Tibial artery (tissue), 4 donors: ENCODE measurements around the gene NCBP1.

Source experiments
- DNase-seq, 2 donors: peaks; one replicate each; pipeline ENCODE4 v3.0.0-alpha.2; 2019
- H3K27ac ChIP-seq, 2 donors: fragments of 200-600 bp; sonication (generic) in 1 of 2; 1 replicate in 1 of 2; 2 replicates in 1 of 2; pipeline ENCODE4 v1.5.1; 2018 to 2019; ENCODE audit warnings: mild to moderate bottlenecking in 1 of 2
- H3K27me3 ChIP-seq, 2 donors: fragments of 200-600 bp; sonication (generic) in 1 of 2; one replicate each; pipeline versions ENCODE4 v1.5.1 to v1.6.0; 2016 to 2019
- H3K36me3 ChIP-seq, 3 donors: fragments of 200-600 bp; sonication (generic) in 2 of 3; one replicate each; pipeline ENCODE4 v1.5.1; 2016 to 2019; ENCODE audit warnings: mild to moderate bottlenecking in 2 of 3
- H3K4me1 ChIP-seq, 4 donors: fragments of 200-600 bp; sonication (generic) in 2 of 4; 1 replicate in 3 of 4; 2 replicates in 1 of 4; pipeline ENCODE4 v1.5.1; 2016 to 2019
- H3K4me3 ChIP-seq, 2 donors: fragments of 200-600 bp; sonication (generic) in 1 of 2; 1 replicate in 1 of 2; 2 replicates in 1 of 2; pipeline ENCODE4 v1.5.1; 2018 to 2019; ENCODE audit warnings: mild to moderate bottlenecking in 2 of 2
- H3K9me3 ChIP-seq, 3 donors: fragments of 200-600 bp; sonication (generic) in 1 of 3; one replicate each; pipeline ENCODE4 v1.5.1; 2016 to 2019
- CTCF ChIP-seq, 2 experiments: fragments of 200-600 bp in 1 of 2; fragments of 450-650 bp in 1 of 2; IDR thresholded peaks; one replicate each; pipeline ENCODE4 v1.5.1; 2017 to 2019; ENCODE audit warnings: antibody characterized with exemption in 2 of 2, mild to moderate bottlenecking in 1 of 2, moderate library complexity in 1 of 2
- intact Hi-C: fragments of 100-400 bp; cut with DNase I; formaldehyde crosslinking; loops from one replicate; pipeline ENCODE4 v1.15.0; 2023; ENCODE audit warnings: low total_unique reads

Gene NCBP1

GRCh38 chr9:97623946-97624345 lies 9.7 kb upstream of the NCBP1 start:
- Histone ChIP-seq H3K36me3 (peaks cover 18 to 48% (median 34%) of the 10 kb centered on the region in 3 donors), H3K4me3 (no peak overlapping the region), H3K27ac (no peak overlapping the region), H3K27me3 (no peaks in the 10 kb centered on the region), H3K4me1 (peaks cover 0 to 7% (median 3%) of the 10 kb centered on the region in 4 donors), H3K9me3 (no peaks in the 10 kb centered on the region)
- no peak for DNase-seq
- intact Hi-C loops, result no loop called here
- TF ChIP-seq CTCF (IDR thresholded peaks at IDR 0.05), result no peak

- Histone ChIP-seq H3K27me3 (no peaks in the 10 kb centered on the region), H3K9me3 (no peaks in the 10 kb centered on the region), H3K36me3 (peaks cover 18 to 38% (median 23%) of the 10 kb centered on the region in 3 donors), H3K27ac (no peak overlapping the region), H3K4me3 (no peak overlapping the region), H3K4me1 (peaks cover 0 to 7% (median 3%) of the 10 kb centered on the region in 4 donors)
- intact Hi-C loops, result no loop called here
- TF ChIP-seq CTCF (IDR thresholded peaks at IDR 0.05), result no peak
- no peak for DNase-seq
These were observed 8.0 kb upstream of the NCBP1 start for GRCh38 chr9:97625620-97626019.

GRCh38 chr9:97627624-97628023 lies 6.0 kb upstream of the NCBP1 start:
- Histone ChIP-seq H3K36me3 (peaks cover 10 to 30% (median 15%) of the 10 kb centered on the region in 3 donors), H3K27me3 (no peaks in the 10 kb centered on the region), H3K4me3 (no peak overlapping the region), H3K27ac (no peak overlapping the region), H3K4me1 (peaks cover 0 to 22% (median 14%) of the 10 kb centered on the region in 4 donors), H3K9me3 (no peaks in the 10 kb centered on the region)
- intact Hi-C loops, result no loop called here
- no peak for TF ChIP-seq CTCF (IDR thresholded peaks at IDR 0.05)
- no peak for DNase-seq

GRCh38 chr9:97628668-97629067 lies 5.0 kb upstream of the NCBP1 start:
- no peak for TF ChIP-seq CTCF (IDR thresholded peaks at IDR 0.05)
- Histone ChIP-seq H3K4me3 (no peak overlapping the region), H3K27ac (no peak overlapping the region), H3K27me3 (no peaks in the 10 kb centered on the region), H3K36me3 (peaks cover 5 to 22% (median 10%) of the 10 kb centered on the region in 3 donors), H3K9me3 (no peaks in the 10 kb centered on the region), H3K4me1 (peaks cover 0 to 22% (median 14%) of the 10 kb centered on the region in 4 donors)
- DNase-seq, result no peak
- intact Hi-C loops, result no loop called here

- intact Hi-C loops, result no loop called here
- no peaks in the 10 kb centered on the region for H3K9me3 ChIP-seq
- H3K4me3 ChIP-seq, result no peak overlapping the region
- H3K27ac ChIP-seq, result no peak overlapping the region
- H3K36me3 ChIP-seq, result peaks cover 1 to 17% (median 10%) of the 10 kb centered on the region in 3 donors
- DNase-seq, result no peak
- peaks cover 0 to 23% (median 14%) of the 10 kb centered on the region in 4 donors for H3K4me1 ChIP-seq
- TF ChIP-seq CTCF (IDR thresholded peaks at IDR 0.05), result no peak
- H3K27me3 ChIP-seq, result no peaks in the 10 kb centered on the region
These were observed 4.5 kb upstream of the NCBP1 start for GRCh38 chr9:97629156-97629555.

GRCh38 chr9:97630591-97630990 lies 3.0 kb upstream of the NCBP1 start:
- Histone ChIP-seq H3K4me1 (peaks cover 0 to 38% (median 24%) of the 10 kb centered on the region in 4 donors), H3K4me3 (no peak overlapping the region), H3K27ac (no peak overlapping the region), H3K36me3 (peaks cover 0 to 9% (median 3%) of the 10 kb centered on the region in 3 donors), H3K9me3 (no peaks in the 10 kb centered on the region), H3K27me3 (no peaks in the 10 kb centered on the region)
- no peak for TF ChIP-seq CTCF (IDR thresholded peaks at IDR 0.05)
- intact Hi-C loops, result no loop called here
- no peak for DNase-seq
